ENCODE results near the gene LEFTY1.
"Not testable (repeated sequence)": the region's sequence is repeated elsewhere in the genome, so short reads cannot be mapped to it uniquely, and the experiment has no call there.

LEFTY1 gene

DNA sequence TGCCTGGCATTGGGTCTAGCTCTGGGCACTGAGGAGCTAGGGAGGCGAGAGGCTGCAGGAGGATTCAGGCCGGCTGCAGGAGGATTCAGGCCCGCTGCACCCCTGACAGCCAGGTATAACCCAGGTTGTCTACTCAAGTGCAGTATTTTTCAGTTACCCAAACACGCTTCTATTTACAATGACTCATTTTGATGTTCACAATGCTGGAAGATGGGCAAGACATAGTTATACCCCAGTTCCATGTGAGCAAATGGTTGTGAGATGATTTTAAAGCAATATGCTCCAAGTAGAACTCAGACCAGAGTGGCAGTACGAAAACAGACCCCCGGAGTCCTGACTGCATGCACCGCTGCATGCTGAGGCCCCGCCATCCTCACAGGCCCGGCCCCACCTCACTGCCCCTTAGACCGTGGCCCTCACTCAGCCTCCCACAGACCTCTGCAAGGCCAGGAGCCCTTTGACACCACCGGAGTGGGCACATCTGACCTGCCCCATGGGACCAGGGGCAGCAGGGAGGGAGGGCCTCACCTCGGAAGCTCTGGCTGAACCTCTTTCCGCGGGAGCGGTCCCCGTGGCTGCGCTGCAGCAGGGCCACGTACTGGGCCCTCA, 553 bp downstream of the LEFTY1 start:
- DNase-seq (ENCODE audit: low read depth in 3 of 3, low spot score in 1 of 3), result no peak

DNA sequence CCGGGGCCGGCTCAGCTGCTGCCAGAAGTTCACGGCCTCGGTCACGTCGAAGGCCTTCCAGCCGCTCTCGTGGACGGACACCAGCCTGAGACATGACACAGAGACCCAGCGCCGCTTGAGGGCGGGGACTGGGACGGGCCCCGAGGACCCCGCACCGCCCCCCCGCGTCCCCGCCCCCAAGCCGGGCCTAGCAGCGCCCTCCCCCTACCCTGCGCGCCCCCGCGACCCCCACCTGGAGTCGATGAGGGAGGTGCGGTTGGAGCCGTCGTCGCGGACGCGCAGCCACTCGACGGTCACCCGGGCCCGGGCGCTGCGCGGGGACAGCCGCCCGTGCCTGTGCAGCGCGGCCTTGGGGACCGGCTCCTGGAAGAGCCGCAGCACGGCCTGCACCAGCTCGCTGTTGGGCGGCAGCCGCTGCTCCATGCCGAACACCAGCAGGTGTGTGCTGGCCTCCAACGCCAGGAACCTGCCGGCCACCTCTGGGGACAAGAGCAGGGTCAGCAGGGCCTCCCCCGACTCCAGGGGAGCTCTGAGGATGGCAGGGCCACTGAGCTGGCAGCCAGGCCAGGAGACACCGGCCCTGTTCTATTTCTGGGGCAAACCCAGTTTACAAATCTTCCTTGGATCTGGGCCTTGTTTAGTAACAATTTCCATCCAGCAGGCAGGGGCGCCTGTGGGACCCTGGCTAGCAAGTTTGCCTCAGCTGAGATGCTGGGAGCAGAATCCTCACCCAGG, 1.2 kb downstream of the LEFTY1 start:
- DNase-seq (ENCODE audit: low read depth in 3 of 3, low spot score in 1 of 3), result not testable (repeated sequence)

DNA sequence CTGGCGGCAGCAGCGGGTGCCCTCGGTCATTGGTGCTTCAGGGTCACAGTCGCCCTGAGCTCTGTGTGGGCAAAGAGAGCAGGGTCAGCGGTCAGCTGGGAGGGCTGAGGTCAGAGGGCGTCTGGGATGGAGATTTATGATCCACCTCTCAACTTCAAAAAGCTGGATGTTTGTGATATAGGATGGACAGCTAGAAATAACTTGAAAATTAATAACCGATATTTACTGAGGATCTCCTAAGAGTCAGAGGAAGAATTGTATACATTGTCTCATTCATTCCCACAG, 2.0 kb downstream of the LEFTY1 start:
- no peak for DNase-seq (ENCODE audit: low read depth in 3 of 3, low spot score in 1 of 3)

DNA sequence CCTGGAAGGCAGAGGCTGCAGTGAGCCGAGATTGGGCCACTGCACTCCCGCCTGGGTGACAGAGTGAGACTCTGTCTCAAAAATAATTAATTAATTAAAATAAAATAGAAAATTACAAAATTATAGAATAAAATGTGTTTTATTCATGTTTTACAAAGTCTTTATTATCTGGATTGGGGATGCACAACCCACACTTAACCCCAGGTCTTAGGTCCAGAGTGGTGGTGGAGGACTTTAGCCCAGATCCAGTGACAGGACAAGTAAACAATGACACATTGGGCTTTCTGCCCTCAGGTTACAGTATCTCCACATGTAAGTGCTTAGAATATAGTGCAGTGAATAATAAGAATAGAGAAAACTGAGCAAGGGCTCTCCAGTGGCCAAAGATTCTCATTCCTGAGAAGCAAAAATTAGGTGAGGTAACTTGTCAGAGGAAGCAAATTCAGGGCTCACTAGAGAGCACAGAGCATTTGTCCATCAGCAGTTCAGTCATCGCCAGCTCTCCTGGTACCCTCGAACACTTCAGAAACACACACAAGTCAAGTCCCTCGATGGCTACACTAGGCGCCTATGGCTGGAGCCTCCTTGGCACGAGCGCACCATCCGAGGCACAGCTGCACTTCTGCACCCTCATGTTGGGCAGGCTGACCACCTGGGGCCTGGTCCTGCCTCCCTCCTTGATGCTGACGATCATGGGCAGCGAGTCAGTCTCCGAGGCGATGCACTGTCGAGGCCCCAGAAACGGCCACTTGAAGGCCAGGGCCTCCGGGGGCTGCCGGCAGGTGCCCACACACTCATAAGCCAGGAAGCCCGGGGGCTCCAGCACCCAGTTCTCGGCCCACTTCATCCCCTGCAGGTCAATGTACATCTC, 2.6 kb downstream of the LEFTY1 start:
- DNase-seq (ENCODE audit: low read depth in 3 of 3, low spot score in 1 of 3), result no peak

DNA sequence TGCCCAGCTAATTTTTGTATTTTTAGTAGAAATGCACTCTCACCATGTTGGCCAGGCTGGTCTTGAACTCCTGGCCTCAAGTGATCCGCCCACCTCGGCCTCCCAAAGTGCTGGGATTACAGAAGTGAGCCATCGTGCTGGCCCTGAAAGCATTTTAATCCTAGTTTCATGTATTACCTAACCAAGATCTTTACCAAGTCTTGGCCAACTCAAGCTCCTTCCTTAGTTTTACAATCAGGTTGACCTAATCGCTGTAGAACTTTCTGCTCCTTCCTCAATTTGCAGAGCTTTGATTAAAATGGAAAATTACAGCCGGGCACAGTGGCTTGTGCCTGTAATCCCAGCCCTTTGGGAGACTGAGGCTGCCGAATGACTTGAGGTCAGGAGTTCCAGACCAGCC, 3.6 kb downstream of the LEFTY1 start:
- DNase-seq (ENCODE audit: low read depth in 3 of 3, low spot score in 1 of 3), result no peak

DNA sequence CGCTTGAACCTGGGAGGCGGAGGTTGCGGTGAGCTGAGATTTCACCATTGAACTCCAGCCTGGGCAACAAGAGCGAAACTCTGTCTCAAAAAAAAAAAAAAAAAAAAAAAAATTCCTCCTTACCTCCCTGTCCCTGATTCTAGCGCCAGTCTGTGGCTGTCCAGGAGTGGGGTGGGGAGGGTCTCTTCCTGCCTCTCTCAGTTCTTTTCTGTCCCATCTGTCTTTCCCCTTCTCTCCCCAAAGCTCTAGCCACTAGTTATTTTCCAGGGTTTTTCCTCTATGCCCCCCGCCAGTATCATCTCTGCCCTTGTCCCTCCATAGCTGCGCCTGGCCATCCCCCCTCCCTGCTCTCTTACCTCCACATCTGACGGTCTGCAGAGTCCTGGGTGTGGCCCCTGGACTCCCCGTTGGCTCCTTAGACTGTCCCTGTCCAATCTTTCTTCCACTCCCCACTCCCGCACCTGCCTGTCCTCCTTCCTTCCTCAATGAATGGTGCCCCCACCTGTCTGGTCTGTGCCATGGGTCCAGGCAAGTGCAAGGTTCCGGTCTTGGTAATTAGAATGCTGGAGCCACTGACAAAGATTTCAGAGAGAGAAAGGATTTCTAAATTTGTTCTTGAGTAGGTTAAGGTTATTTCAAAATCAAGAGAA, 5.2 kb downstream of the LEFTY1 start:
- no peak for DNase-seq (ENCODE audit: low read depth in 3 of 3, low spot score in 1 of 3)

DNA sequence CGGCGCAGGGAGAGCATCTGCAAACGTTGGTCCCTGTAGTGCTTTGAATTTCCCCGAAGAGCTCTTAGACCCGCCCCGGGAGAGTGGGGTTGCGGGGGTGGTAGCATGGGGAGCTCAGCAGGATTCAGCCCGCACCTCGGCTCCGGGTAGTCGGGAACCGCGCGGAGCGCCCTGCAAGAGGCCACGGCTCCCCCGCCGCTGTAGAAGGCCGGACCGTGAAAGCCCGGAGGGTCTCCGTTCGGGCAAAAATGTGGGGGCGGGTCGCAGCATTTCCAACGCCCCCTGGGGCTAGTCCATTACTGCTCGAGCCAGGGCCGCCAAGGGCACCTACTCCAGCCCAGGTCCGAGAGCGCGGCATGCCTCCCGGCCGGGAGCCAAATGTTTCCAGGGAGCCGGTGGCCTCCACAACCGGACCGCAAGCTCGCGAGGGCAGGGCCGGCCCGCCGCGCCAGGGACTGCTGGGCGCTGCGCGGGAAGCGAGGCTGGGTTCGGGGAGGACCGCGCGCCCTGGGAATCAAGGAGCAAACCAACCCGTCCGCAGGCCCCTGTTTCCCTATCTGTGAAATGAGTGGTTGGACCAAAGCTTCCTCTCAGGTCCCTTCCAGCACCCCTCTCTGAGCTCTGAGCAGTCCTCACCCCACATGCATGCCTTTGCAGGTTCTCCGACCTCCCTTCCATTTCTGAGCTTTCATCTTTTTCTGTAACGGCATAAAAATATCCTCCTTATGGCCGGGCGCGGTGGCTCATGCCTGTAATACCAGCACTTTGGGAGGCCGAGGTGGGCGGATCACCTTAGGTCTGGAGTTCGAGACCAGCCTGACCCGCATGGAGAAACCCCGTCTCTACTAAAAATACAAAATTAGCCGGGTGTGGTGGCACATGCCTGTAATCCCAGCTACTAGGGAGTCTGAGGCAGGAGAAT, 6.0 kb downstream of the LEFTY1 start:
- DNase-seq (ENCODE audit: low read depth in 3 of 3, low spot score in 1 of 3), result peak in 1 of 3 donors; percentile 25

DNA sequence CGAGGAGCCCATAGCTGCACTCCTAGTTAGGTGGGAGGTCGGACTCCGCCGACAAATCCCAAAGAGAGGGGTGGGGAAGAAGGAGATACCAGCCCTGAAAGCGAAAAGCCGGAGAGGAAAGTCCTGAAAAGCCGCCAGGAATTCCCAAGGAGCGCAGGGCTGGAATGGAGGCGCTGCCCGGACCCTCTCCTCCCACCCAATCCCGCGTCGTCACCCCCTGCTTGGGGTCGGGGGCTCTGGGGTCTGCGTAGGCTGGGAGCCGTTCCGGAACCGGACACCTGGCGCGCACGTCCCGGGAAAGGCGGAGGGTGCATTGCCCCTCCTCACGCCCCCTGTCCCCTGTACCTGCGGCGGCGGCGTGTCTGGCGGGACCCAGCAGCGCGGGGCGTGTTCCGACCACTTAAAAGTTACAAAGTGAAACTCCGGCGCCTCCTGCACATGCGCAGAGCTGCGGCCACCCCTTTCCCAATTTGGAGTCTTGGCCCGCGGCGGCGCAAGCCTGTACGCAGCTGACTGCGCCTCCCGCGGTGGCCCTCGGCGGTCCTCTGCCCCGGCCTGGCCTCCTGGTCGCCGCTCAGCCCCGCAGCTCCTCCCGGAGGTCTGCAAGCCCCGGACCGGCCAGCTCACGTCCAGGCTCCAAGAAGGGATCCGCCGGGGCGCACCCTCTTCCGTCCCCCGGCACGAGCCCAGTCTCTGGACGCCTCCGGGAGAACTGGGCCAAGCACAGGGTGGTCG, 6.8 kb downstream of the LEFTY1 start, which contains the start of gene TMEM63A:
TSS of gene TMEM63A (minus strand) at position 422 of the 735 bp plus-strand sequence. CDS start 4,800 bp downstream, outside the sequence.
- peak; percentile 74 to 81 (median 80) for DNase-seq (ENCODE audit: low read depth in 3 of 3, low spot score in 1 of 3)

DNA sequence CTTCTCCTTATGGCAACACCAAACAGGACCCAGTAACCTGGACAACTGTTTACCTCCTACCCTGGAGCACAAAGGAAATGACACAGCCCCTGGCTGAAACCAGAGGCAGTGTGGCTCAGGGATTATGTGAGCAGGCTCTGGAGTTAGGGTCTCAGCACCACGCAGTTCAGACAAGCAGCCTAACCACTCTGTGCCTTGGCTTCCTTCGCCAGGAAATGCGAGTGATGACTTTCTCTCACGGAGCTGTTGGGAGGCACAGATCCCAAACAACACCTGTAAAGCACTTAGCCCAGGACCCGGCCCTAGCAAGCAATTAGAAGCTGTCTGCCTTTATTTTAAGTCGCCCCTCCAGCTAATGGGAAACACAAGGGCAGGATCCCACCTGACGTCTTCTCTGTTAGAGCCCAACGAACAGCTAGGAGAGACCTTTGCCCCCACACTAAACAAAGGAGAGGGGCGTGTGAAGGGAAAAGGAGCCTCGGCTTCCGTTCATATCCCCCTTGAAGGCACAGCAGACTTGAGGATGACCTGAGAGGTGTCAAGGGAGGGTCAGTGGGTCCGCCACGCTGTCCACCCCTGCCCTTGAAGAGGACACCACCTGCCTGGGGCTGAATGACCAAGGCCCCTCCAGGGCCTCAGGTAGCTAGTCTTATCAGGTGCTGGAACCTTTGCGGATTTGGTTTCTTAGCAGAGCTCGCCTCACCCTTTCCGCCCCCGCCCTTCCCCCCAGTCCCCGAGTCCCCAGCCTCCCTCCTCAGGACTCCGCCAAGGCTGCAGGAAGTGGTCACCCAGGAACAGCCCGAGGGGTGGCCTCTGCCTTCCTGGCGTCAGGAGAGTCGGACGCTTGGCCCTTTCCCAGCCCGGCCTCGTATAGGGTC, 7.6 kb downstream of the LEFTY1 start:
- DNase-seq (ENCODE audit: low read depth in 3 of 3, low spot score in 1 of 3), result no peak

DNA sequence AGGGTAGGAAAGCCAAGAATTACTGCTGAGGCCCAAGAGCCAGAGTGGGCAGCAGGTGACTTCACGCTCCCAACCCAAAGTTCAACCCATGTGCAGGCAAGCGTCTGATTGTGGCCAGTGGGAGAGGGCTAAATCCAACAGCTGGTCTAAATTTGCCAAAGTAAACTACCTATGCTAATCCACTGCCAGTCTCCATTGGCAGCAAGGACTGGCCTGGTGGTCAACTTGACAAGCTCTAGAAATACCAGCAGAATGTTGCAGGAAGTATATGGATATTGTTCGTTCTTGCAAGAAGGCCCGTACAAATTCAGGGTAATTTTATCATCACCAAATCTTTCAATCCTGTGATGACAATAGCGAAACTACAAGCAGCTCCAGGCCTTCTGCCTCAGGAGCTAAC, 8.3 kb downstream of the LEFTY1 start:
- DNase-seq (ENCODE audit: low read depth in 3 of 3, low spot score in 1 of 3), result no peak

DNA sequence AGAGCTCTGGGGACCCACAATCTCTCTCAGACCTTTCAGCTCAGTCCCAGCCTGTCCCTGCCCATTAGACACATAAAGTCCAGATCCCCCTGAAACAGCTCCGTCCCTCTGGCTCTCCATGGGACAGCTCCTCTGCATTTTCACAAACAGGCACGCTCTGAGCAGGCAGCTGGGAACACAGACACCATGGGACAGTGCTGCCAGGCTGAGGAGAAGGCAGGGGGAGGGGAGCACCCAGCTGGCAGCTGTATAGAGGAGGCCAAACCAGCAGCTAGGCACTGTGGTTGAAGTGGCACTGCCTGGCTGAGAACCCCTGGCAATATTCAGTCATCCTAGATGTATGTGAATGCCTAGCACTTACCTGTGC, 8.7 kb downstream of the LEFTY1 start:
- no peak for DNase-seq (ENCODE audit: low read depth in 3 of 3, low spot score in 1 of 3)

DNA sequence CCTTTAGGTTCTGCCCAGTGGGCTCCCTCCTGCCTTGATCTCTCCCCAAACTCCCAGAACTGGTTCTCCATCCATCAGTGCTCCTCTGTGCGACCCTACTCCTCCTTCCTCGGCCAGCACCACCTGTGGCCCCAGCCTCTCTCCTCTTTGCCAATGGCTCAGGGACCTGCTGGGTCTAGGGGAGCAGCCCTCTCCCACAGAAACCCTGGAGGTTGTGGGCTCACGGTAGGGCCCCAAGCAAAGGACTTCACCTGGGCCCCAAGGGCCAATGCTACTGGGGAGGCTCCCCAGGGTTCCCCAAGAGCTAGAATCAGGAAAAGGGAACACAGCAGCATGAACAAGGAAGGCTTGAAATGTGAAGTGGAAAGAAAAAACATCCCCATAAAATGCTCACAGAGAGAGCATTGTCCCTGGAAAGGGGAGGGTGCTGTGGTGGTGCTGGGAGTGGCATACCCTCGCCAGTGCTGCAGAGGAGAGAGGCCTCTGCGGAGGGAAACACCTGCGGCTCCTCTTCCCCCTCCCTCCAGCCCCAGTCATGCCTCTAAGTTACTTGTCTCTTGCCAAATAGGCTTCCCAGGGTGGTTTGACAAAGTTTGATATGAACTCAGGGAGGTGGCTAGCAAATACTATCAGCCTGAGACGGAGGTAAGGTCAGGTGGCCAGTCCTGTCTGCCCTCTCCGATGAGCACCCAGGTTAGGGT, 9.3 kb downstream of the LEFTY1 start:
- peak in 1 of 3 donors; percentile 20 for DNase-seq (ENCODE audit: low read depth in 3 of 3, low spot score in 1 of 3)

DNA sequence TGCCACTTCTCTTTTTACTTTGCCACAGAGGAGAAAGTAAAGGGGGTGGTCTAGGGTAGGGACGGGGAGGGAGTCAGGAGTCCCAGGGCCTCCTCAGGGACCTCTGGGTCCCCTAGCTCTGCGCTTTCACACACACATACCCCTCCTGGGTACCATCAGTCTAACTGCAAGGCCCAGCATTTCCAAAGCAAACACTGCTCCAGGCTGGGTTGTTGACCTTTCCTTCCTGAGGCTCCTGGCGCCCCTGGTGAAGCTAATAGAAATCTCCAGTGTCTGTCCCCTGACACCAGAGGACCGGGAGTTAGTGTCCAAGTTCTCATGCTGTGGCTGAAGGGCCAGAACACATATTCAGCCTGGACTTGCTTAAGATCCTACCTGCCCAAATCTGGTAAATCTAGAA, 10.7 kb downstream of the LEFTY1 start:
- DNase-seq (ENCODE audit: low read depth in 3 of 3, low spot score in 1 of 3), result no peak

DNA sequence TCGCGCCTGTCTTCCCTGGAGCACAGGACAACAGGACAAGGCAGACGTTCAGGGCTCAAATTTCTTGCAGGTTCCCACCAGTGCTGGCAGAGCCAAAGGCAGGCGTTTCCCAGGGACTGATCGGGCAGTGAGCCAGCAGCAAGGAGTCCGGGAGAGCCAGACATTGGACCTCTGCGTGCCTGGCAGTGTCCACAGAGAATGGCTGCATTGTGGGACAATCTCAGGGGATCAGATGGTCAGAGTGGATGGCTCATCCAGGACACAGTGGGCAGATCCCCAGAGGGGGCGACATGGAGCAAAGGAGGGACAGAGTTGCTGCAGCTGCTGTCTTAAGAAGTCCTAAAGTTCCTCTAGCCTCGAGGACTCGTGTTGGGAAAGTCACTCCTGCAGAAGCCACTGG, 11.4 kb downstream of the LEFTY1 start:
- DNase-seq (ENCODE audit: low read depth in 3 of 3, low spot score in 1 of 3), result no peak

DNA sequence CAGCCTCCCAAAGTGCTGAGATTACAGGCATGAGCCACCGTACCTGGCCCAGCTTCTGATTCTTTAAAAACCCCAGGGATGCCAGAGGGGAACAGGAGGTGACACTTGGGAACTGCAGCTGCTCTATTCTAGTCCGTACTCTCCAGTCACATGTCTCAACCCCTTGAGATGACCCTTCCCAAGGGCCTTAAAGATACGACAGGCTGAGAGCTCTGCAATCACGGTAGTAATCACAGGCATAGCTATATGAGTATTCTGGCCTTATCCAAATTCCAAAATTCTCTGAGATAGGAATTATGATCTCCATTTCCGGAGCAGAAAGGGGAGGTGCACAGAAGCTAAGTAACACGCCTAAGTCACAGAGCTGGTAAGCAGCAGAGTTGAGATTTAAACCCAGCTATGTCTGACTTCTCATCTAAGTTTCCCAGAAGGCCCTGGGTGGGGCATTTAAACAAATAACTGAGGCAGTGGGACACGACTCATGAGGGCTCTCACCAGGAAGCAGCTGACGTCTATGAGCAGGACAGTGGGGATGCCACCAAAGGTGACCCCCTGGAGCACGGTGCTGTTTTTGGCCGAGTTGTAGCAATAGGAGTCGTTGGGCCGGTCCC, 11.9 kb downstream of the LEFTY1 start:
- DNase-seq (ENCODE audit: low read depth in 3 of 3, low spot score in 1 of 3), result no peak

DNA sequence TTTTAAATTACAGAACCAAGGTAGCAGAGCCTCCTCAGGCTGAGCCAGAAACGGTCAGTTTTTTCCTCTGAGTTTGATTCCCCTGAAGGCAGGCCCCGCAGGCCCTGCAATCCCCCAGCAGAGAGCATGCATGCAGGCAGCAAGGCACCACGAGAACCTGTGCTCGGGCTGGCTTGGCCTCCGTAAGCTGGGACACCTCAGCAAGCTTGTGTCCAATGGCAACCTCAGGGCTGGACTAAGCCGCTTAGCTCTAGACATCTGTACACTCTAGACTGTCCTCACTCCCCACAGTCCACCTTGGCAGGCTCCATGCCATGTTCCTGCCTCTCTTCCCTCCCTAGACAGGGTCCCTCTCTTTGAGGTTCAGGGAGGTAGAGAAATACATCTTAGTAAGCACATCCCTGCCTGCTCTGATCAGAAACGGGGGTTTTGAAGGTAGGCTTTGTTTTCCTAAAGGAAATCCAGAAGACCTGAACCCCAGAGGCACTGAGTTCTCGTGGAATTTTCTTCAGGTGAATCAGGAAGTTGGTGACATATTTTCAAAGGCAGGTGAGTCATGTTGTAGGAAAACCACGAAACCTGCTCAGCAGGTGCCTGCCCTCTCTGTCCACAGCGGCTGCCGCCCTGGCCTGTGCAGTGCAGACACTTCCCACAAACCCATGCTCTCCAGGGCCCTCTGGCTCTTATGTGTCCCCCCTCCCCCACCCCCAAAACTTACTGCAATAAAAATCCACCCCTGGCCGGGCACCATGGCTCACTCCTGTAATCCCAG, 13.7 kb downstream of the LEFTY1 start:
- no peak for DNase-seq (ENCODE audit: low read depth in 3 of 3, low spot score in 1 of 3)

DNA sequence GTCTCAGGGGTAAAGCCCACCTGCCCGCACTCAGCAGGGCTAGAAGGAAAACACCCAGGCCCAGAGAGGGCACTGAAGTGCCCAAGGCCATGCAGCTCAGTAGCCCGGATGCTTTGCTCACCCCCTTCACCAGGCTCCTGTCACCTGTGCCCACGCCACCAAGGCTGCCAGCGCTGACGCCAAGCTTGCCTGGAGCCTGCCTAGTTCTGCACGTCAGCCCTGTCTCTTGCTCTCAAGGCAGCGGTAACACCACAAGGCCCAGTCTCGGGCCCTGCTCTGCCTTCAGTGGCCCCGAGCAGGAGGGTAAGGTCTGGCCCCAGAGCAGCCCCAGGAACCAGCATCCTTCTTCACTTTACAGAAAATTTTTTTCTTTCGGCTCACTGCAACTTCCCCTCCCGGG, 14.5 kb downstream of the LEFTY1 start:
- no peak for DNase-seq (ENCODE audit: low read depth in 3 of 3, low spot score in 1 of 3)
